HG03571 (cell line): Measurements from ENCODE around the gene IL22RA1.

Experiments used
- ATAC-seq: cut with Tn5 transposase; IDR thresholded peaks from one replicate; pipeline ENCODE4 v1.9.1; 2021; ENCODE audit not compliant: unreplicated experiment

Gene IL22RA1

GRCh38 chr1:24077278-24077978 lies 65.5 kb downstream of the IL22RA1 start:
- ATAC-seq, result no peak

DNA sequence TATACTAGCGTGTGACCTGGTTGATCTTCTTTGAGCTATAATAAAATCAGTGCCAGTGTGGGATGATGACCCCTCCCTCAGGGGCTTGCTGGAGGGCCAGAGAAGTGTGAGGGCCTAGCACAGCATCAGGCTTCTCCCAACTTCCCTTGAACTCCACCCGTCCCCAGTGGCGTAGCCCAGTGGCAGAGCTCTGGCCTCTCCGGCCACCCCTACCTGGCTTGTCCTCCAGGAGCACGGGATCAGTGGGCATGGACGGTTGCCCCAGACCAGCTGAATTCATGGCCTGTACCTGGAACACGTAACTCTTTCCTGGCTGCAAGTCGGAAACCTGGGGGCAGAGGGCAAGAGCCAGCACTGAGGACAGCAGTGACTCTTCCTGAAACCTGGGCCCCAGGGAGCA lies 67.0 kb downstream of the IL22RA1 start:
- ATAC-seq, result no peak

DNA sequence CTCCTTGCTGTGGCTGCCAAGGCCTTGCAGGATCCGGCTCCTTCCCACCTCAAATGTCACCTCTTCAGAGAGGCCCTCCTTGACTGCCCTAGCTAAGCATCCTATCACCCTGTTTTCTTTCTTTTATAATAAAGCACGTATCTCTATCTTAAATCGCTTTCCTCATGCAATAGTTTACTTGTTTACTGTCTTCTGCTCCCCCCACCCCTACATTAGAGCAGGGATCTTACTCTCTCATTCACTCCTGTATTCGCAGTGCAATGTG lies 67.4 kb downstream of the IL22RA1 start:
- ATAC-seq, result no peak

DNA sequence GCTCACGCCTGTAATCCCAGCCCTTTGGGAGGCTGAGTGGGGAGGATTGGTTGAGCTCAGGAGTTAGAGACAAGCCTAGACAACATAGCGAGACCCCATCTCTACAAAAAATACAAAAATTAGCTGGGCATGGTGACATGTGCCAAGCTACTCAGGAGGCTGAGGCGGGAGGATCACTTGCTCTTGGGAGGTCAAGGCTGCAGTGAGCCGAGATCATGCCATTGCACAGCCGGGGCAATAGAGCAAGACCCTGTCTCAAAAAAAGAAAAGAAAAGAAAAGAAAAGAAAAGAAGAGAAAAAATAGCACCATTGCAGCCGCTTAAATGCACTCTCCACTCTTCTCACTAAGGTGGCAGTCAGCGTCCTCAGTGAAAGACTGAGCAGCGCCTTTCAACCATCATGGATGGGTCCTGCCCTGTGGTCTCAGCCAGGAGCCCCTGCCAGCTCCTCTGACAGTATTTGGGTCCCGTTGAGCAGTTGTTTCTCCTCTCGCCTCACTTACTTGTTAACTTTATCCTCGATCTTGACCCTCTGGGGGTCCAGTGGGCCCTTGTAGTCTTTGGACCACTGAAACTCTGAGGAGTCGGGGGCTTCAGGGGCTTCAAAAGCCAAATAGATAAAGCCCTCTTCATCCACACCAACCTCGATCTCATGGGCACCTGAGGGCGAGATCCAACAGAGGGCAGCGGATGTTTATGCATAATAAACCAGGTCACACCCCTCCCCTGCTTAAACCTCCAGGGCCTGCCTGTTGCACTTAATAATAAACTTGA lies 67.9 kb downstream of the IL22RA1 start:
- no peak for ATAC-seq

- ATAC-seq, result no peak
Observed at GRCh38 chr1:24074196-24074595, 68.7 kb downstream of the IL22RA1 start.

DNA sequence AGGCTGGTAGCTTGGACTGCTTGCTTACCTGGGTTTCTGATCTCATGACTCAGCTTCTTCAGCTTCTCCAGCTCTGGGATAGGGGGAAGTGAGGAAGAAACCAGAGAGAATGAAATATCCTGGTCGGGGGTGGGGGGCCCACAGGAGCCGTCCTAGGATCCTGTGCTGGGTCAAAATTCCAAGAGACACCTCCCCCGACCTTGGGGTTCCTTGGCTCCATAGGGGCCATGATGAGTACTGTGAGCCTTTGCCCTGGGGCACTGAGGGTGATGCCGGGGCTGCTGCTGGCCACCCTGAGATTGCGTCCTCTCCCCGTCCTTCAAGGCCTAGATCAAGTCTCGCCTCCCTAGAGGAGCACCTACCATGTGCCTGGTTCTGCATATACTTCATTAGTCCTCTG lies 71.0 kb downstream of the IL22RA1 start:
- no peak for ATAC-seq

DNA sequence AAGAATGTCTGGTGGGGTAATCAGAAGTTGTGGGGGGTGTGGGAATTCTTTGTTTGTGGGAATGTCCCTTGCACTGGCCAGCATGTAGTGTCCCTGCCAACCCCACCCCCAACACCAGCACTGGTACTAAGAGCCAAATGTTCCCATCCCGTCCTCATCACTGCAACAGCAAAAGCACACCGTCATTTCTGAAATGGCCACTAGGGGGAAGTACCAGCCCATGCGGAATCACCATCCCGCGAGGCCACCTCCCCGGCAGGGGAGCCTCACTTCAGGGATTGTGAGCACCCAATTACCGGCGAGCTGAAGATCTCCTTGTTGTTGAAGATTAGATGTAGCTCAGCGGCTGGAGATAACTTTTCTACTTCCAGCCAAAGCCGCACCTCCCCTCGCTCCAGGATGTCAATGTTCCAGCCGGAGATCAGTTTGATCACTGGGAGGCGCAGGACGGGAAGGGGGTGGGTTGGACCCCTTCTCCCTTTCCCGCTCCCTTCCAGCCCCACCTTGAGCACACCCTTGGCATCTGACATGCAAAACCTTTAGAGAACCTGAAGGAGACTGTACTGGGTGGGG lies 72.0 kb downstream of the IL22RA1 start:
- no peak for ATAC-seq

DNA sequence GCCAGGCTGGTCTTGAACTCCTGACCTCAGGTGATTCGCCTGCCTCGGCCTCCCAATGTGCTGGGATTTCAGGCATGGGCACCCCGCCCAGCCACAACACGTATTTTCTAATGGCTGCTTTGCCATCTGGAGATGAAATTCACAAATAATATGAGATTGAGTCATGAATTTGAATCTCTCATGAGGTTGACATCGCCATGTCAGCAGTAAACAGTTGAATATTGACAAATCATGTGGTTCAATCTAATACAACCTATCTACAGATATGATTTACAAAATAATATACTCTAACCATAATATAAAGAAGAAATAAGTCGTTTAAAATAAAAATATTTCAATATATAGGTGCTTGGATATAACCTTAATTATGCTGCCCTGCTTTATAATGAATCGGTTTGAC lies 73.1 kb downstream of the IL22RA1 start:
- no peak for ATAC-seq
